GM12865 (cell line): ENCODE data around the gene COL6A3.

Experiments used
- DNase-seq: peaks from one replicate; pipeline ENCODE4 v3.0.0; 2010; ENCODE audit warnings: low read depth
- H3K4me3 ChIP-seq: 2 replicates; pipeline ENCODE4 v1.5.1; 2011; ENCODE audit warnings: mild to moderate bottlenecking, low read depth, low read length, control low read depth
- TF ChIP-seq, protein P1 (sequence below): IDR thresholded peaks from 2 replicates; pipeline ENCODE4 v1.5.1; 2011; ENCODE audit warnings: low read length, control low read depth, low read depth, inconsistent platforms; ENCODE audit not compliant: insufficient read depth; ENCODE audit errors: missing control alignments

The COL6A3 gene

DNA sequence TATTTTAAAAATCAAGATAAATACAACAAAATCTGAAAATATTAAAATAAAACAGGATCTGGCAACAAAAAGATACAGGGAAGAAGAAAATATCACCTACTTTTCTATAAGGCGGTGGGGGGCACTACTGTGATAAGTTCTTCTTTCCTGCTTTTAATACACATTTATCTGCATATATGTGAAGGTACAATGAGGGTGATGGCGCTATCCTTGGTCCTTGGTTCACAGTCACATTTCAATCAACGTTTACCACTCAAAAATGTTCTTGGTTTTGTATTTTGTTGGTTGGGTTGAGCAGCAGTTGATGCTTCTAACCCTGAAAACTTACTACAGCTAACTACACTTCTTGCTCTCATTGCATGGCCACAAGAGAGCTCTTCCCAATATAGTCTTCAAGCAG lies 112.4 kb downstream of the COL6A3 start:
- no peak overlapping the region for H3K4me3 ChIP-seq
- no peak for DNase-seq
- TF ChIP-seq, protein P1, sequence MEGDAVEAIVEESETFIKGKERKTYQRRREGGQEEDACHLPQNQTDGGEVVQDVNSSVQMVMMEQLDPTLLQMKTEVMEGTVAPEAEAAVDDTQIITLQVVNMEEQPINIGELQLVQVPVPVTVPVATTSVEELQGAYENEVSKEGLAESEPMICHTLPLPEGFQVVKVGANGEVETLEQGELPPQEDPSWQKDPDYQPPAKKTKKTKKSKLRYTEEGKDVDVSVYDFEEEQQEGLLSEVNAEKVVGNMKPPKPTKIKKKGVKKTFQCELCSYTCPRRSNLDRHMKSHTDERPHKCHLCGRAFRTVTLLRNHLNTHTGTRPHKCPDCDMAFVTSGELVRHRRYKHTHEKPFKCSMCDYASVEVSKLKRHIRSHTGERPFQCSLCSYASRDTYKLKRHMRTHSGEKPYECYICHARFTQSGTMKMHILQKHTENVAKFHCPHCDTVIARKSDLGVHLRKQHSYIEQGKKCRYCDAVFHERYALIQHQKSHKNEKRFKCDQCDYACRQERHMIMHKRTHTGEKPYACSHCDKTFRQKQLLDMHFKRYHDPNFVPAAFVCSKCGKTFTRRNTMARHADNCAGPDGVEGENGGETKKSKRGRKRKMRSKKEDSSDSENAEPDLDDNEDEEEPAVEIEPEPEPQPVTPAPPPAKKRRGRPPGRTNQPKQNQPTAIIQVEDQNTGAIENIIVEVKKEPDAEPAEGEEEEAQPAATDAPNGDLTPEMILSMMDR, result no peak

- no peak overlapping the region for H3K4me3 ChIP-seq
- no peak for DNase-seq
- TF ChIP-seq, protein P1, result no peak
These were observed 113.2 kb downstream of the COL6A3 start for GRCh38 chr2:237300739-237301138.

- no peak for DNase-seq
These were observed 114.1 kb downstream of the COL6A3 start for GRCh38 chr2:237299906-237300305.

DNA sequence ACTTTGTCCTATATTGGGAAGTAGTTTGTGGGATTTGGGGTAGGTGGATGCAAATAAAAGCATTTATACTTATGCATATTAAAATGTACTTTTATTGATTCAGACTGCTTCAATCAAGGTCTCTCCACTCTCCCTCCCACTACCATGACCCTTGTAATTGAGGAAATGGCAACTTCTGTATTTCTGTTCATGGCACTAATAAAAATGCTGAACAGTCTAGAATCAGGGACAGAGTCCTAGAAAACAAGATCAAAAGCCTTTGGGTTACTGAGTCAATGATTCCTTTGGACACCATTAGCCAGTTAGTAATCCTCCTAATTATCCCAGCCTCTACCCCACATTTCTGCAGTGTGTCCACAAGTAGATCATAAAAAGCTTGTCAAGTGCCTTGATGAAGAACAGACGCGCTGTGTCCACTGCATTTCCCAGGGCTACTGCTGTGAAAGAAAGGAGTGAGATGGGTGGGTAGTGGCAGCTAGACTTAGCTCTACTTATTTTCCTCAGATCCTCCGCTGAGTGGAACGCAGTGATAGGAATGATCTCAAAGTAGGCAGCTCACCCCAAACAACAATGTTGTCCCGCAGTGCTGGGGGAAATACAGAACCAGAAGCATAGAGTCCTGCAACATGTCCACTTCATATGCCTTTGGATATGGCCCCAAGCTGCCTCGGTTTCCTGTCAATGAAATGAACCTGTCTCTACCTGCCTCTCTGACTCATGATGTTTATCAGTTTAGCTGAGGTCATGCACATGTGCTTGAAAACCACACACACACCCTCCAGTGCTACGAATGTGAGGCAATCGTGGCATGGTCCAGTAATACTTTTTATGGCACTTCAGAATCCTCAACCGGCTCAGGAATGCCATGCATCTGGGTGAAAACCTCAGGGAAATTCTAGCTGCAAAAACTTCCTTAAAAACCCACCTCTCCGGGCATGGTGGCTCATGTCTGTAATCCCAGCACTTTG lies 115.5 kb downstream of the COL6A3 start:
- DNase-seq, result no peak
- TF ChIP-seq, protein P1, result no peak
- no peak overlapping the region for H3K4me3 ChIP-seq

More at GRCh38 chr2:237299906-237300305, 114.1 kb downstream of the COL6A3 start:
- H3K4me3 ChIP-seq, result no peak overlapping the region
- TF ChIP-seq, protein P1, result no peak

GRCh38 chr2:237297421-237298150 lies 116.4 kb downstream of the COL6A3 start:
- TF ChIP-seq, protein P1, result no peak
- no peak overlapping the region for H3K4me3 ChIP-seq
- DNase-seq, result no peak

- TF ChIP-seq, protein P1, result no peak
- H3K4me3 ChIP-seq, result no peak overlapping the region
- DNase-seq, result no peak
These were observed 117.2 kb downstream of the COL6A3 start for GRCh38 chr2:237296756-237297155.
